Measurements from ENCODE around the gene RHOT1.

RHOT1 gene

GRCh38 chr17:32120141-32120540 is 22.2 kb upstream of the RHOT1 start:
- no peak for TF ChIP-seq GATA2 (IDR thresholded peaks at IDR 0.05; ENCODE audit: low read depth, low read length)
- TF ChIP-seq GATA3 (IDR thresholded peaks at IDR 0.05; ENCODE audit: low read depth, low read length) = no peak

GRCh38 chr17:32120716-32121115 is 21.6 kb upstream of the RHOT1 start:
- no peak for TF ChIP-seq GATA3 (IDR thresholded peaks at IDR 0.05; ENCODE audit: low read depth, low read length)
- TF ChIP-seq GATA2 (IDR thresholded peaks at IDR 0.05; ENCODE audit: low read depth, low read length) = no peak

GRCh38 chr17:32123782-32124181 is 18.5 kb upstream of the RHOT1 start:
- no peak for TF ChIP-seq GATA3 (IDR thresholded peaks at IDR 0.05; ENCODE audit: low read depth, low read length)
- no peak for TF ChIP-seq GATA2 (IDR thresholded peaks at IDR 0.05; ENCODE audit: low read depth, low read length)

GRCh38 chr17:32124985-32125847 is 17.1 kb upstream of the RHOT1 start:
- TF ChIP-seq GATA2 (IDR thresholded peaks at IDR 0.05; ENCODE audit: low read depth, low read length) (peak; percentile 29; the same call in 1 of the 2 replicates), GATA3 (IDR thresholded peaks at IDR 0.05; ENCODE audit: low read depth, low read length) (no peak)

- TF ChIP-seq GATA2 (IDR thresholded peaks at IDR 0.05; ENCODE audit: low read depth, low read length) (no peak), GATA3 (IDR thresholded peaks at IDR 0.05; ENCODE audit: low read depth, low read length) (no peak)
Observed at GRCh38 chr17:32125848-32126153, 16.5 kb upstream of the RHOT1 start.

GRCh38 chr17:32126325-32126724 is 16.0 kb upstream of the RHOT1 start:
- TF ChIP-seq GATA3 (IDR thresholded peaks at IDR 0.05; ENCODE audit: low read depth, low read length) = no peak
- no peak for TF ChIP-seq GATA2 (IDR thresholded peaks at IDR 0.05; ENCODE audit: low read depth, low read length)

GRCh38 chr17:32126746-32127145 is 15.6 kb upstream of the RHOT1 start:
- TF ChIP-seq GATA3 (IDR thresholded peaks at IDR 0.05; ENCODE audit: low read depth, low read length) = no peak
- TF ChIP-seq GATA2 (IDR thresholded peaks at IDR 0.05; ENCODE audit: low read depth, low read length) = no peak

- TF ChIP-seq GATA2 (IDR thresholded peaks at IDR 0.05; ENCODE audit: low read depth, low read length) (peak; percentile 89), GATA3 (IDR thresholded peaks at IDR 0.05; ENCODE audit: low read depth, low read length) (peak; percentile 46; the same call in 1 of the 2 replicates)
Observed at GRCh38 chr17:32127158-32127897, 15.0 kb upstream of the RHOT1 start.

- TF ChIP-seq GATA3 (IDR thresholded peaks at IDR 0.05; ENCODE audit: low read depth, low read length) (no peak), GATA2 (IDR thresholded peaks at IDR 0.05; ENCODE audit: low read depth, low read length) (no peak)
Observed at GRCh38 chr17:32136856-32137255, 5.4 kb upstream of the RHOT1 start.

GRCh38 chr17:32141258-32141657 is 1.0 kb upstream of the RHOT1 start:
- TF ChIP-seq GATA2 (IDR thresholded peaks at IDR 0.05; ENCODE audit: low read depth, low read length) (no peak), GATA3 (IDR thresholded peaks at IDR 0.05; ENCODE audit: low read depth, low read length) (no peak)

GRCh38 chr17:32141679-32142037 is 644 bp upstream of the RHOT1 start:
- TF ChIP-seq GATA3 (IDR thresholded peaks at IDR 0.05; ENCODE audit: low read depth, low read length) (no peak), GATA2 (IDR thresholded peaks at IDR 0.05; ENCODE audit: low read depth, low read length) (no peak)

GRCh38 chr17:32142857-32143526 is 690 bp downstream of the RHOT1 start:
- TF ChIP-seq GATA2 (IDR thresholded peaks at IDR 0.05; ENCODE audit: low read depth, low read length) = no peak
- TF ChIP-seq GATA3 (IDR thresholded peaks at IDR 0.05; ENCODE audit: low read depth, low read length) = no peak

- no peak for TF ChIP-seq GATA3 (IDR thresholded peaks at IDR 0.05; ENCODE audit: low read depth, low read length)
- no peak for TF ChIP-seq GATA2 (IDR thresholded peaks at IDR 0.05; ENCODE audit: low read depth, low read length)
Observed at GRCh38 chr17:32143527-32143870, 1.2 kb downstream of the RHOT1 start.

GRCh38 chr17:32148351-32148750 is 6.0 kb downstream of the RHOT1 start:
- TF ChIP-seq GATA2 (IDR thresholded peaks at IDR 0.05; ENCODE audit: low read depth, low read length) = no peak
- no peak for TF ChIP-seq GATA3 (IDR thresholded peaks at IDR 0.05; ENCODE audit: low read depth, low read length)
